ENCODE measurements around the gene SELENOM.

- TF ChIP-seq PAX5 (IDR thresholded peaks at IDR 0.05; ENCODE audit: insufficient read depth, low read length, severe bottlenecking) (no peak), POLR2A (IDR thresholded peaks at IDR 0.05; ENCODE audit: low read depth, low read length) (no peak), POLR2AphosphoS5 (IDR thresholded peaks at IDR 0.05; ENCODE audit: low read depth, low read length) (no peak), TAF1 (IDR thresholded peaks at IDR 0.05; ENCODE audit: low read depth, low read length) (no peak), SPI1 (IDR thresholded peaks at IDR 0.05; ENCODE audit: low read depth, low read length) (no peak)
Measured at GRCh38 chr22:31079095-31079642, 28.2 kb downstream of the SELENOM start.
